ENCODE data around the gene TMSB10. TPM values are rescaled to one million over a fixed set of nuclear protein-coding genes. Genes with fewer than 3 reads are reported as not detected.

Gene TMSB10
- total and polyA plus RNA-seq, 2 experiments from 2014 or later = 2,879 to 2,904 TPM

DNA sequence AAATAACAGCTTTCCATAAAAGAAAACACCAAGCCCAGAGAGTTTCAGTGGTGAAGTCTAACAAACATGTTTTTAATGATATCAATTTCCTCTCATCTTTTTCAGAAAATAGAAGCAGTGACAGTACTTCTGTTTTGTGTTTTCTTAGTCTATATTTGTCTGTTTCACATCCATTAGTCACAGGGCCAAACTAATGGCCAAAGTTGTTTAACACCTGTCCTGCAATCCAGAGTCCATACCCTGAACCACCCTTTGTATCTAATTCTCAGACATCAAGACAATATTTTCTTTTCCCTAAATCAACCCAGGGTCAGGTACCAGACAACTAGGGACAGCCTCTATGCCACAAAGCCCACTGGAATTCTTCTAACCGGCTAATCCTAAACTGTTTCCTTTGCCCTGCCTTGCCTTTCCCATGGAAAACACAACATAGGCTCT lies 25.9 kb downstream of the TMSB10 start:
- Histone ChIP-seq H3K79me2 (no peaks in the 10 kb centered on the region), H3K9me2 (replicated peaks; ENCODE audit: insufficient read depth) (no peaks in the 10 kb centered on the region), H3K27me3 (no peaks in the 10 kb centered on the region), H3K4me2 (no peak overlapping the region), H3K4me3 (no peak overlapping the region), H3K27ac (no peak overlapping the region), H3K9me3 (ENCODE audit: low read depth) (no peaks in the 10 kb centered on the region), H4K20me1 (ENCODE audit: insufficient read depth, poor library complexity, severe bottlenecking) (no peaks in the 10 kb centered on the region), H2AFZ (no peak overlapping the region), H3K4me1 (ENCODE audit: insufficient read depth) (peaks cover 1% of the 10 kb centered on the region), H3K36me3 (replicated peaks; ENCODE audit: insufficient read depth, low read depth) (no peaks in the 10 kb centered on the region)
- no peak for DNase-seq (ENCODE audit: low spot score)
- WGBS (ENCODE audit: low lambda C conversion rate, missing lambda C conversion rate) = 60% methylated on average over 1 of the region's 1 CpG
- TF ChIP-seq, protein P1, sequence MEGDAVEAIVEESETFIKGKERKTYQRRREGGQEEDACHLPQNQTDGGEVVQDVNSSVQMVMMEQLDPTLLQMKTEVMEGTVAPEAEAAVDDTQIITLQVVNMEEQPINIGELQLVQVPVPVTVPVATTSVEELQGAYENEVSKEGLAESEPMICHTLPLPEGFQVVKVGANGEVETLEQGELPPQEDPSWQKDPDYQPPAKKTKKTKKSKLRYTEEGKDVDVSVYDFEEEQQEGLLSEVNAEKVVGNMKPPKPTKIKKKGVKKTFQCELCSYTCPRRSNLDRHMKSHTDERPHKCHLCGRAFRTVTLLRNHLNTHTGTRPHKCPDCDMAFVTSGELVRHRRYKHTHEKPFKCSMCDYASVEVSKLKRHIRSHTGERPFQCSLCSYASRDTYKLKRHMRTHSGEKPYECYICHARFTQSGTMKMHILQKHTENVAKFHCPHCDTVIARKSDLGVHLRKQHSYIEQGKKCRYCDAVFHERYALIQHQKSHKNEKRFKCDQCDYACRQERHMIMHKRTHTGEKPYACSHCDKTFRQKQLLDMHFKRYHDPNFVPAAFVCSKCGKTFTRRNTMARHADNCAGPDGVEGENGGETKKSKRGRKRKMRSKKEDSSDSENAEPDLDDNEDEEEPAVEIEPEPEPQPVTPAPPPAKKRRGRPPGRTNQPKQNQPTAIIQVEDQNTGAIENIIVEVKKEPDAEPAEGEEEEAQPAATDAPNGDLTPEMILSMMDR (IDR thresholded peaks at IDR 0.05; ENCODE audit: poor library complexity) = no peak
- no peak for TF ChIP-seq EZH2phosphoT487 (IDR thresholded peaks at IDR 0.05; ENCODE audit: low read depth, severe bottlenecking, unreplicated experiment)
- TF ChIP-seq EZH2 (IDR thresholded peaks at IDR 0.05; ENCODE audit: borderline replicate concordance) = no peak

DNA sequence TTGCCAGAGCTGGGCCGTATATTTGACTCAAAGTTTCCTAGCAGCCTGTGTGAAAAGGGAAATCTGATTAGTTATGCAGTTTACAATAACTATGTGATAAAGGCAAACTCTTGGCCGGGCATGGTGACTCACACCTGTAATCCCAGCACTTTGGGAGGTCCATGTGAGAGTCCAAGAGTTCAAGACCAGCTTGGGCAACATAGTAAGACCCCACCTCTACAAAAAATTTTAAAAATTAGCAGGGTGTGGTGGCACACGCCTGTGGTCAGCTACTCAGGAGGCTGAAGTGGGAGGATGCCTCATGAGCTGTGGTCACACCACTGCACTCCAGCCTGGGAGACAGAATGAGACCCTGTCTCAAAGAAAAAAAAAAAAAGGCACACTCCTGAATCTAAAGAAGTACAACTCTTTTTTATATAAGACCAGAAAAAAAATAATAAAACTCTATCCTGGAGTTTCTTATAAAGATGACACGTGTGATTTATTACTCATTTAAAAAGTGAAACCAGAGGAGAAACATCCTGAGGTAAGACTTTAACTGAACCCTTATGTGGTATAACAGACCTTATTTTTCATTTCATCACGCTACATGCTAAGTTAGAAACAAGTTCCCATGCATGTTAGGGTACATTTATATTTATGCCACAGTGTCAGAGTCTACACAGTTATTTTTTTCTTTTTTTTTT lies 32.9 kb downstream of the TMSB10 start:
- H3K27ac ChIP-seq = no peak overlapping the region
- H3K4me1 ChIP-seq (ENCODE audit: insufficient read depth) = no peaks in the 10 kb centered on the region
- no peaks in the 10 kb centered on the region for H3K9me2 ChIP-seq (replicated peaks; ENCODE audit: insufficient read depth)
- no peak overlapping the region for H3K4me3 ChIP-seq
- TF ChIP-seq EZH2 (IDR thresholded peaks at IDR 0.05; ENCODE audit: borderline replicate concordance) = no peak
- TF ChIP-seq, protein P1 (IDR thresholded peaks at IDR 0.05; ENCODE audit: poor library complexity) = no peak
- TF ChIP-seq EZH2phosphoT487 (IDR thresholded peaks at IDR 0.05; ENCODE audit: low read depth, severe bottlenecking, unreplicated experiment) = no peak
- no peak overlapping the region for H3K4me2 ChIP-seq
- no peak overlapping the region for H2AFZ ChIP-seq
- no peaks in the 10 kb centered on the region for H3K27me3 ChIP-seq
- 83% methylated on average over 5 of the region's 5 CpGs for WGBS (ENCODE audit: low lambda C conversion rate, missing lambda C conversion rate)
- no peaks in the 10 kb centered on the region for H3K79me2 ChIP-seq
- DNase-seq (ENCODE audit: low spot score) = no peak
- no peaks in the 10 kb centered on the region for H3K36me3 ChIP-seq (replicated peaks; ENCODE audit: insufficient read depth, low read depth)
- H3K9me3 ChIP-seq (ENCODE audit: low read depth) = no peaks in the 10 kb centered on the region
- no peaks in the 10 kb centered on the region for H4K20me1 ChIP-seq (ENCODE audit: insufficient read depth, poor library complexity, severe bottlenecking)

DNA sequence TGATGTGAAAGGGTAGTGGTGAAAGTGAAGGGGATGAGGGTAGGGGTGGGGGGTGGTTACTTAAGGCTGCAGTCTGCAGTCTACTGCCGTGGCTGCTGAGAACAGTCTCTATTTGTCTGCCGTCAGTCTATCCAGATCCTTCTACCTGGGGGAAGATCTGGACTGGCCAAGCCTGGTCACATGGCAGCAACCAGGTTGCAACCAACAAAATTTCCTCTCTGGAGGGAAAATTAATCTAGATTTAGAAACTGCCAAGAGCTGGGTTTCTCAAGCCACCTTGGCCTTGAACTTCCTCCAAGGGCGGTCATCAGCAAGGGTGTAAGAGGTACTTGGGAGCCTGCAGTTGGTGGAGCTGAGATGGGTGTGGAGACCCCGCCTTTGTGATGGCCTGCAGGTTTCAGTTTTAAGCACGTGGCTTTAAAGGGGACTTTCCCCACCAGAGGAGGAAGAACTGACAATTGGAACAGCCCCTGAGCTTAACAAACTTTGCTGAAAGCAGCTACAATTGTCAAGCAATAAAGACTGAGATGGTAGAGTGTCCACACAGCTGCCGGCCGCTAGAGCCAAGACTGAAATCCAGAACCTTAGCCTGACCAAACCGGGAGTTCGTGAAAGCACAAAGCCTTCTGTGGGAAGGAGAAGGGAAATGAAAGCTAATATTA lies 34.1 kb downstream of the TMSB10 start:
- Histone ChIP-seq H3K4me2 (no peak overlapping the region), H3K4me1 (ENCODE audit: insufficient read depth) (no peaks in the 10 kb centered on the region), H3K9me2 (replicated peaks; ENCODE audit: insufficient read depth) (no peaks in the 10 kb centered on the region), H3K27ac (no peak overlapping the region), H3K27me3 (no peaks in the 10 kb centered on the region), H2AFZ (no peak overlapping the region), H3K9me3 (ENCODE audit: low read depth) (no peaks in the 10 kb centered on the region), H3K79me2 (no peaks in the 10 kb centered on the region), H3K4me3 (no peak overlapping the region), H3K36me3 (replicated peaks; ENCODE audit: insufficient read depth, low read depth) (no peaks in the 10 kb centered on the region), H4K20me1 (ENCODE audit: insufficient read depth, poor library complexity, severe bottlenecking) (no peaks in the 10 kb centered on the region)
- DNase-seq (ENCODE audit: low spot score) = no peak
- 87% methylated on average over 9 of the region's 9 CpGs for WGBS (ENCODE audit: low lambda C conversion rate, missing lambda C conversion rate)
- TF ChIP-seq EZH2phosphoT487 (IDR thresholded peaks at IDR 0.05; ENCODE audit: low read depth, severe bottlenecking, unreplicated experiment) = no peak
- TF ChIP-seq, protein P1 (IDR thresholded peaks at IDR 0.05; ENCODE audit: poor library complexity) = no peak
- TF ChIP-seq EZH2 (IDR thresholded peaks at IDR 0.05; ENCODE audit: borderline replicate concordance) = no peak
